Central memory CD8-positive, alpha-beta T cell (primary cell): ENCODE data around the gene CPED1.

ENCODE experiments used
- ATAC-seq: fragments of 150-1000 bp; cut with Tn5 transposase; replicated peaks from 2 replicates; pipeline ENCODE4 v1.10.0; 2022; ENCODE audit warnings: mild to moderate bottlenecking, moderate FRiP score, moderate number of reproducible peaks; ENCODE audit not compliant: poor library complexity, severe bottlenecking; ENCODE audit errors: extremely low read depth
- DNase-seq, 2 donors: peaks; one replicate each; pipeline ENCODE4 v3.0.0; 2021; ENCODE audit warnings: low spot score in 2 of 2
- H3K27ac Mint-ChIP-seq: one replicate; pipeline ENCODE4 v1.8.0; 2022; ENCODE audit warnings: low read depth, mild to moderate bottlenecking, moderate library complexity, mixed read lengths
- H3K27me3 Mint-ChIP-seq: one replicate; pipeline ENCODE4 v1.8.0; 2022; ENCODE audit warnings: mixed read lengths
- H3K36me3 Mint-ChIP-seq: one replicate; pipeline ENCODE4 v1.8.0; 2022; ENCODE audit warnings: mild to moderate bottlenecking, moderate library complexity, mixed read lengths; ENCODE audit not compliant: insufficient read depth
- H3K4me1 Mint-ChIP-seq: one replicate; pipeline ENCODE4 v1.8.0; 2022; ENCODE audit warnings: mixed read lengths
- H3K4me3 Mint-ChIP-seq: one replicate; pipeline ENCODE4 v1.8.0; 2022; ENCODE audit warnings: mild to moderate bottlenecking, moderate library complexity, mixed read lengths
- H3K9me3 Mint-ChIP-seq: one replicate; pipeline ENCODE4 v1.8.0; 2022; ENCODE audit warnings: mixed read lengths

CPED1 gene

DNA sequence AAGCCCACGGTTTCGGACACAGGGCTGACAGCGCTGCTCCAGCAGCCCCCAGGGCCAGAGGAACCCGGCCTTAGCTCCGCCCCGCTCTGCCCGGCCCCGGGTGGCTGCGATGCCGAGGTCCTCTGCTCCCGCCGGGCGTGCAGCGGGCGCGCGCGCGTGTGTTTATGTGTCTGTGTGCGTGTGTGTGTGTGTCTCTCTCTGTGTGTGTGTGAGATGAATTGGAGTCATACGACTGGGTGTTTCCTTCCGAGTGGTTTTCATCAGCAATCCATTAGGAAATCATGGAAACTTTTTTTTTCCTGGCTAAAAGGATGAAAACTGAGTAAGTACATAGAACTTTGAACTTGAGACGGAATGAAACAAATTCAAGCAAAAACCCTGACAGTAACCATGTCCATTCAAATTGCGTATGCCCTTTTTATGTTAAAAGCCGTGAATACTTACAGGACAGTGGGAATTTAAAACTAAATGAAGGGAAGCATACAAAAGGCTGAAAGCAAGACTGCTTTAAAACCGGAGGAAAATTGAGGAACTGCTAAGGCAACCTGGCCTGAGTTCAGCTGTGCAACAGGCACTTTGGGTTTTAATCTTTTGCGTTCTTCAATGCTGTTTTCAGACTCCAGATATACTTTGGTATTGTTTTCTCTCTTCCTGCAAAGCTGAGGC is at the start of gene CPED1:
Gene CPED1, plus strand, starts transcription at position 121 of the 666 bp plus-strand sequence. CDS start 911 bp downstream, outside the sequence.
- ATAC-seq (peak; percentile 45), DNase-seq (no peak)
- H3K9me3 Mint-ChIP-seq, result no peaks in the 10 kb centered on the region
- H3K36me3 Mint-ChIP-seq, result no peaks in the 10 kb centered on the region
- peaks cover 19% of the 10 kb centered on the region for H3K4me1 Mint-ChIP-seq
- H3K27me3 Mint-ChIP-seq, result peaks cover 90% of the 10 kb centered on the region
- peak within 1 kb of the TSS; percentile 59 for H3K4me3 Mint-ChIP-seq
- H3K27ac Mint-ChIP-seq, result no peak within 1 kb of the TSS

DNA sequence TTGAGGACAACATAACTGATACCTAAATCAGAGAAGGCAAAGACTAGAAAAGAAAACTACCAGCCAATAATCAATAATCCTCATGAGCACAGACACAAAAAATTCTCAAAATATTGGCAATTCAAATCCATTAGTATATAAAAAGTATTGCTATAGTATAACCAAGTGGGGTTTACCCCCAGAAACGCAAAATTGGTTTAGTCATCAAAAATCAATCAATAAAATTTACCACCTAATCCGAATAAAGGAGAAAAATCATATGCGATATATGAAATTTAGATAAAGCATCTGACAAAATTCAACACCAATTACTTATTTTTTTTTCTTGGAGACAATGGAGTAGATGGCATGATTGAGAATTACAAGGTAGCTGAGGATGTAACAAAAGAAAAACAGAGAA is 49.2 kb upstream of the CPED1 start:
- no peak for DNase-seq
- no peaks in the 10 kb centered on the region for H3K36me3 Mint-ChIP-seq
- peaks cover 26% of the 10 kb centered on the region for H3K27me3 Mint-ChIP-seq
- H3K9me3 Mint-ChIP-seq, result no peaks in the 10 kb centered on the region
- H3K27ac Mint-ChIP-seq, result no peak overlapping the region
- H3K4me3 Mint-ChIP-seq, result no peak overlapping the region
- ATAC-seq, result no peak
- no peaks in the 10 kb centered on the region for H3K4me1 Mint-ChIP-seq

DNA sequence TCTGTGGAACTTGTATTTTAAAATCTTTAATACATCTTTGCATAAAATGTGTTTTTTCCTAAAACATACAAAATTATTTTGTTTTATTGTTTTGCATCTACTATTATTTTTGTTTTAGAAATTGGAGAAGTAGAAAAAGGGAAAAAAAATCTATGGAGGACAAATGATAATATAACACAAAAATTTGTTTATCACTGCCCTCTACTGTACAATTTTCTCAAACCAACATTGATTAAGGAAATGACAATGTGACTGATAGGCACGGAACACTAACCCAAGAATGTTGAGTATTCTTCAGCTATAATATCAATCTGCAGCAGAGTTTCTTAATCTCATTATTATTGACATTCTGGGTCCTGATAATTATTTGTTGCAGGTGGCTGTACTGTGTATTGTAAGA is 47.4 kb upstream of the CPED1 start:
- Mint-ChIP-seq H3K27me3 (peaks cover 25% of the 10 kb centered on the region), H3K27ac (no peak overlapping the region), H3K4me3 (no peak overlapping the region), H3K9me3 (no peaks in the 10 kb centered on the region), H3K4me1 (no peaks in the 10 kb centered on the region), H3K36me3 (no peaks in the 10 kb centered on the region)
- DNase-seq (no peak), ATAC-seq (no peak)

DNA sequence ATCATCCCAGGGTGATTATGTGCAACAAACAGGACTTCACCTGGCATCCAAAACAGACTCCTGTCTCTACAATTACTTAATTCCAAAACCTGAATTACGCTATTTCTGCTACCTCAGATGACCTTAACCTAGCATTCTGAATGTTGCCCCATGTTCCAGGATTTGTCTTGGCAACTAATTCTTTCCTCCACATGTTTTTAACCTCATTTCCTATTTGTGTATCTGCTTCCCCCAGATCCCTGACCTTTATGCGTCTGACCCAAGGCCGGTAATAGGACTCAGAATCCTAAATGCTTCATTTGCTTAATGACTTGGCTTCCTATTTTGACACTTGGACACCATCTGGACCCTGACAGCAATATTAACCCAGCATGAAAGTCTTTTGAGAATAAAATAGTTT is 46.7 kb upstream of the CPED1 start:
- no peak overlapping the region for H3K27ac Mint-ChIP-seq
- H3K27me3 Mint-ChIP-seq, result peaks cover 30% of the 10 kb centered on the region
- H3K36me3 Mint-ChIP-seq, result no peaks in the 10 kb centered on the region
- DNase-seq (no peak), ATAC-seq (no peak)
- H3K4me1 Mint-ChIP-seq, result no peaks in the 10 kb centered on the region
- no peak overlapping the region for H3K4me3 Mint-ChIP-seq
- H3K9me3 Mint-ChIP-seq, result no peaks in the 10 kb centered on the region

DNA sequence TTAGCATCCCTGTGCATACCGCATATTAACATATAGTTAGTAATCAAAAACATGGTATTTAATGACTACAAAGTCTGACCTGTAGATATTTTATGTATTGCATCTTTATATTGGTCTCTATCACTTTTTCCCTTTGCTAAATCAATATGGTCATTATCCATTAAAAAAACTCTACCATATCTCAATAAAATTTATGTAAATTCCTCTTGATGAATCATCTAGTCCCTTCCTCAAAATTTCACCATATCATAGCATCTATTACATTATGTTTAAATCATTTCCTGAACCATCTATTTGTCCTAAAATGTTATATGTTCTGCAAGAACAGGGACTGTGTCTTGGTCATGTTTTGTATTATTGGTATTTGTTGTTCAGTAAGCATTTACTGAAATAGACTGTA is 45.6 kb upstream of the CPED1 start:
- ATAC-seq, result no peak
- Mint-ChIP-seq H3K9me3 (no peaks in the 10 kb centered on the region), H3K27me3 (peaks cover 30% of the 10 kb centered on the region)

DNA sequence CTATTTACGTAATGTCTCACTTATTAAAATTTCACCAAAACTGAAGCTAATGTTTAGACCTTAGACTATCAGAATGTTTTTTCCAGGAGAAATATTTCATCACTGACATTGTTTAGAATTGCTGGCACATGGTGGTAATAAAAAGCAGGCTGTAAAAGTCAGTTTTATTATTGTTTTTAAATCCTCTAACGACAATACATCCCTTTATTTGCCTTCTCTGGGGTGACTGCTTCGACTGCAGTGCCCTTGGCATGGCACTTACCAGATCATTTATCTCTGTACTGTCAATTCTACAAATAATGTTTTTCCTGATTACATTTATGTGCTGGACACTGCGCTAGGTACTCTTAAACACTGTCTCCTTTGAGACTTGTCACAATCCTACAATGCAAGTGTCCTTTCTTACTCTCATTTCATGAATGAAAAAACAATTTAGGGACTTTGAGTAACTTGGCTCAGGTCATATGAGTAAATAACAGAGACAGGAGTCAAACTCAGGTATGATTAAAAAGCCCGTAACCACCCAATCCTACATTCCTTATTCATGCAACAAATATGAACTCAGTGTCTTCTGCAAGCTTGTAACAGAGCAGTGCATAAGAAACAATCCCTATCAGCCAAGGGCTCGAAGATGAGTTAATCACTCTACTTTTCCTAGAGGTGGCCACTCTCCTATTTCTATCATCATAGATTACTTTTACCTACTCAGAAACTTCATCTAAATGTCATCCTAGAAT is 43.5 kb upstream of the CPED1 start:
- no peak for ATAC-seq
- no peak for DNase-seq
- Mint-ChIP-seq H3K27me3 (peaks cover 38% of the 10 kb centered on the region), H3K4me1 (peaks cover 9% of the 10 kb centered on the region), H3K27ac (no peak overlapping the region), H3K36me3 (peaks cover 2% of the 10 kb centered on the region), H3K4me3 (no peak overlapping the region), H3K9me3 (no peaks in the 10 kb centered on the region)

More for the DNA sequence above, 45.6 kb upstream of the CPED1 start:
- H3K27ac Mint-ChIP-seq, result no peak overlapping the region
- H3K4me1 Mint-ChIP-seq, result no peaks in the 10 kb centered on the region
- no peak overlapping the region for H3K4me3 Mint-ChIP-seq
- DNase-seq, result no peak
- H3K36me3 Mint-ChIP-seq, result peaks cover 2% of the 10 kb centered on the region

DNA sequence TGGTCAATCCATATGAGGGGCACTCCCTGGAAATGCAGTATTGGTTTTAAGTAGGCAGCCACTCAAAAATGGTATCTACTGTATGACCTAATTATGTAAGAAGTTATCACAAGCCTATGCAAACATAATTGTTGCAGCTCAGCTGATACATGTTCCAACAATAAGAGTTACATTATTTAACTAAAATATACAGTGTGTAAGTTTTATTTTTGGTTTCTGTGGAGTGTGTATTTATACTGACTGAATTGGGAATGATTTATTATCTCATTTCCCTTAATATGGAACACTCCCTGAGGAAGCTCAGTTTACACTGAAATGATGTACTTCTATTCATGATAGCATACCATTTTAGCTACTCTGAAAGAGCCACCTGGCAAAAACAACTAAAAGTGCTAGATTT is 40.5 kb upstream of the CPED1 start:
- Mint-ChIP-seq H3K36me3 (peaks cover 16% of the 10 kb centered on the region), H3K27me3 (peaks cover 38% of the 10 kb centered on the region), H3K9me3 (no peaks in the 10 kb centered on the region), H3K27ac (no peak overlapping the region), H3K4me1 (peaks cover 18% of the 10 kb centered on the region), H3K4me3 (no peak overlapping the region)
- no peak for ATAC-seq
- DNase-seq, result no peak

DNA sequence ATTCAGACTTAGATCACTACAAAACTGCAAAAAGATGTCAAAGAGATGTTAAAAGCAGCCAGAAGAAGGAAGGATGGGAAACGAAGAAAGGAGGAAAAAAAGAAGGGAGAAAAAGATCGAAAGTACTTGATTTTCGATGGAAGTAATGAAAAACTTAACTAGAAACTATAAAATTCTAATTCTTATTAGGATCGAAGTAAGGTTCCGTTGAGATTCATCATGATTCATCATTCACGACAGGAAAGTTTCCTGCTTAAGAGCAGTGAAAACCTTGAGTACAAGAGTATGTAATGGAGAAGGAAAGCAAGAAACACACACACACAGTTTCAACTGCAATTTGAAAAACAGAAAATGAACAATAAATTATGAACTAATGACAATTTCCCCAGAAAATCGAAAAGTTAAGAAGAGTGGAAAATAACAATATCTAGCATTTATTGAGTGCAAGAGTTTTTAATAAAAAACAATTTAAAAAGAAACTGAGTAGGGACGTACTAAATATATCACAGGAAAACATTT is 39.1 kb upstream of the CPED1 start:
- DNase-seq (no peak), ATAC-seq (no peak)
- Mint-ChIP-seq H3K9me3 (no peaks in the 10 kb centered on the region), H3K27me3 (peaks cover 38% of the 10 kb centered on the region), H3K27ac (peak overlapping the region; percentile 98), H3K4me3 (peak overlapping the region; percentile 91), H3K4me1 (peaks cover 18% of the 10 kb centered on the region), H3K36me3 (peaks cover 21% of the 10 kb centered on the region)

DNA sequence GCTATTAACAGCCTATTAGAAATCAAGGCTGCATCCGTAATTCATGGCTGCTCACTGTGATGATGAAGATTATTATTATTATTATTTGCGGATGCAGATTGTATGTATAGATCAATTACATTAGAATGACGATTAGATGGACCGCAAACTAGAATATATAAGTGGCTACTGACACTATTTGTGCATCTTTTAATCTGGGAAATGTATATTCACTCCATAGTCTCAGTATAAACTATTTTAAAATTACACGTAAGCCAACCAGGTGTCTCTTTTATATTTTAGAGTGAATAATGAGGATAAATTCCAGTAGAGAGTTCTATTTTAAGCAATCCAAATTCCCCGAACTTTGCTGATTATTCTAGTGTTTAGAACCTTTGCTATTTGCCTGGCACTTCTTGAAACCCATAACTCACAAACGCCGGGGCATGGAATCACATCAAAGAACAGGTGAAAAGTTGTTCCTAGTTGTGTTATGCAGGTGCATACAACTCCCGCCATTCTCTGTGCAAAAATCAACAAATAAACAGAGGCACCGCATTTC is 38.4 kb upstream of the CPED1 start:
- no peak for DNase-seq
- Mint-ChIP-seq H3K4me1 (peaks cover 18% of the 10 kb centered on the region), H3K27me3 (peaks cover 36% of the 10 kb centered on the region), H3K36me3 (peaks cover 23% of the 10 kb centered on the region), H3K9me3 (no peaks in the 10 kb centered on the region), H3K4me3 (peak overlapping the region; percentile 91), H3K27ac (peak overlapping the region; percentile 98)
- no peak for ATAC-seq

DNA sequence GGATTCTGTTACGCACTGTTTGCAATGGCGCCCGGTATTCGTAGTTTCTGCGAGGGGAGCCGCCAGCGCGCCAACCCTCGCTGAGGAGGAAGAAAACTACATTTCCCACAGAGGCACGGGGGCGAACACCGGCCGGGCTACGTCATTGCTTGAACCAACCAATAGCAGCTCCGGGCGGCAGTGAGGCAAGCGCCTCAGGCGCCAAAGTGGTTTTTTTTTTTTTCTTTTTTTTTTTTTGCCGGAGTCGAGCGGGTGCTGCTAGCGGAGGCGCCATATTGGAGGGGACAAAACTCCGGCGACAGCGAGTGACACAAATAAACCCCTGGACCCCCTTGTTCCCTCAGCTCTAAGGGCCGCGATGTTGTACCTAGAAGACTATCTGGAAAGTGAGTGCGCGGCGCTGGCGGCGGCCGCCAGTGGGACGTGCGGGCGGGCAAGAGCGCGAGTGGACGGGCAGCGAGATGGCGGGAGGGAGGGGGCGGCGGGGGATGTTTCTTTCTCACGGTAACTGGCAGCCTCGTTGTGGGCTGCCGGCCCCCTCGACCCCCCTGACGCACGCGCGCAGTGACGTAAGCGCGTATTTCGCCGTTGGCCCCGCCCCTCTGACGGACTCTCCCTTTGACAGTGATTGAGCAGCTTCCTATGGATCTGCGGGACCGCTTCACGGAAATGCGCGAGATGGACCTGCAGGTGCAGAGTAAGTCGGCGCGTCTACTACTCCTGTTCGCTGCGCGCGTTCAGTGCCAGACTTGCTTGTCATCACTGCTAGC is 37.8 kb upstream of the CPED1 start, which contains the start of gene ING3:
Gene ING3, plus strand, starts transcription at position 239 of the 770 bp plus-strand sequence. Its CDS starts 120 bp downstream, at position 359.
- H3K27ac Mint-ChIP-seq, result peak within 1 kb of the TSS; percentile 98
- DNase-seq (peak; percentile 99), ATAC-seq (peak; percentile 91)
- peaks cover 18% of the 10 kb centered on the region for H3K4me1 Mint-ChIP-seq
- H3K9me3 Mint-ChIP-seq, result no peaks in the 10 kb centered on the region
- H3K4me3 Mint-ChIP-seq, result peak within 1 kb of the TSS; percentile 91
- peaks cover 28% of the 10 kb centered on the region for H3K36me3 Mint-ChIP-seq
- peaks cover 29% of the 10 kb centered on the region for H3K27me3 Mint-ChIP-seq

DNA sequence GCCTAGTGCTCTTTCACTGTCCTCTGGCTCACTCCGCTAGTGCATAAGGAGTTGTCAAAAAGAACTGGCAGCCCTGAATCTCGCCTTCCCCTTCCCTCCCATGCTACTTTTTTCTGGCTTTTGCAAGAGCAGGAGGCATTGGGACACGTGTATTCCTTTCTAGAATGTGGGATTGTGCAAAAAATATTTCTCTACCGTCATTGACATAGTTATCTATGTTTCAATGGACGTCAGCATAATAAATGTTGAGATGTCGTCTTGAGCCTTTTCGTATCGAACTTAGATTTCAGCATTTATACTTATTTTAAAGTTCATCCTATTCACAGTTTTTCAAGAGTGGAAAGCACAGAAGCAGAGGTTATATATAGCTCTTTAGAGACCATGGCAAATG is 37.2 kb upstream of the CPED1 start:
- H3K9me3 Mint-ChIP-seq, result no peaks in the 10 kb centered on the region
- H3K27me3 Mint-ChIP-seq, result peaks cover 23% of the 10 kb centered on the region
- DNase-seq, result no peak
- H3K4me3 Mint-ChIP-seq, result peak overlapping the region; percentile 91
- H3K36me3 Mint-ChIP-seq, result peaks cover 34% of the 10 kb centered on the region
- H3K27ac Mint-ChIP-seq, result peak overlapping the region; percentile 98
- no peak for ATAC-seq
- peaks cover 18% of the 10 kb centered on the region for H3K4me1 Mint-ChIP-seq

DNA sequence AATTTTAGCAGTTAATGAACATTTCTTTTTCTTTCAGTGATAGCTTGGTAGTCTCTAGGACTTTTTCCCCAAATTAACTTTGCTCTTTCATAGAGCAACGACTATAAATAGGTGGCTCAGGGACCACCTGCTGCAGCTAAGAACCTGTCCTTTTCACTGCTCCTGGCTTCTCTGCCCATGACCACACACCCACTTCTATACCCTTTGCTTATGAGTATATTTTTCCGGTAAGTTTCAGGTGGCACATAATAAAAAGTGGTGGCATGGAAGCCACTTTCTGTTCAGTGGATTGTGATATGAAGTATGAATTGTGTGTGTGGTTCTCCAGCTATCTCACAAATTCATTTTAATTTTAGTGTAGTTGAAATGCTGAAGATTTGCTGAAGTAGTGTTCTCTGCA is 36.7 kb upstream of the CPED1 start:
- ATAC-seq, result no peak
- Mint-ChIP-seq H3K4me1 (peaks cover 18% of the 10 kb centered on the region), H3K9me3 (no peaks in the 10 kb centered on the region), H3K4me3 (peak overlapping the region; percentile 91), H3K36me3 (peaks cover 36% of the 10 kb centered on the region), H3K27ac (peak overlapping the region; percentile 98), H3K27me3 (peaks cover 18% of the 10 kb centered on the region)
- no peak for DNase-seq
